A673 (cell line): Measurements from ENCODE around the gene RAX2. TPM values are rescaled to one million over a fixed set of nuclear protein-coding genes. Genes with fewer than 3 reads are reported as not detected.

Experiments
- BruUV-seq: library from RNA; stranded (reverse); fragments of 400-500 nt; replicated peaks from 2 replicates; lab custom pipeline; 2021; lab: Mats Ljungman, UMichigan
- CTCF ChIA-PET: fragments of 300-600 bp; sonication (Branson Sonifier 250); formaldehyde crosslinking; loops from one replicate; lab custom pipeline; 2022; ENCODE audit warnings: antibody characterized with exemption; lab: Charles Lee
- POLR2A ChIA-PET: fragments of 300-600 bp; sonication (Branson Sonifier 250); formaldehyde crosslinking; loops from one replicate; lab custom pipeline; 2022; ENCODE audit warnings: antibody characterized with exemption; ENCODE audit not compliant: low non-redundant PET; lab: Charles Lee
- DNase-seq: peaks from one replicate; pipeline ENCODE4 v3.0.0-alpha.2; 2015; ENCODE audit warnings: low spot score
- H3K27ac ChIP-seq: fragments of 200-600 bp; sonication (generic); 2 replicates; pipeline ENCODE4 v1.5.1; 2016; ENCODE audit warnings: mixed run types, low read depth, mild to moderate bottlenecking, mixed read lengths, antibody characterized with exemption, low read length; ENCODE audit not compliant: poor library complexity, severe bottlenecking
- H3K27me3 ChIP-seq: fragments of 200-600 bp; sonication (generic); replicated peaks from 2 replicates; pipeline ENCODE4 v1.6.1; 2017; ENCODE audit warnings: mixed run types, low read depth, mild to moderate bottlenecking, mixed read lengths, antibody characterized with exemption, low read length; ENCODE audit not compliant: insufficient read depth, poor library complexity
- H3K36me3 ChIP-seq: fragments of 200-600 bp; sonication (generic); 2 replicates; pipeline ENCODE4 v1.6.1; 2016; ENCODE audit warnings: mixed run types, mild to moderate bottlenecking, mixed read lengths, antibody characterized with exemption, low read length; ENCODE audit not compliant: insufficient read depth, poor library complexity, severe bottlenecking
- H3K4me1 ChIP-seq: fragments of 200-600 bp; sonication (generic); 2 replicates; pipeline ENCODE4 v1.6.1; 2017; ENCODE audit warnings: mixed run types, mild to moderate bottlenecking, mixed read lengths, antibody characterized with exemption, low read length; ENCODE audit not compliant: insufficient read depth, poor library complexity, severe bottlenecking
- H3K4me3 ChIP-seq: fragments of 200-600 bp; sonication (generic); 2 replicates; pipeline ENCODE4 v1.5.1; 2016; ENCODE audit warnings: low read depth, mixed run types, mild to moderate bottlenecking, mixed read lengths, low read length; ENCODE audit not compliant: poor library complexity, severe bottlenecking
- H3K9me3 ChIP-seq: fragments of 200-600 bp; sonication (generic); 2 replicates; pipeline ENCODE4 v1.6.1; 2016; ENCODE audit warnings: mixed run types, low read depth, mild to moderate bottlenecking, mixed read lengths, antibody characterized with exemption, low read length; ENCODE audit not compliant: poor library complexity, severe bottlenecking
- EZH2 ChIP-seq: fragments of 200-600 bp; sonication (generic); IDR thresholded peaks from 2 replicates; pipeline ENCODE4 v1.6.1; 2017; ENCODE audit warnings: borderline replicate concordance, low read depth, mild to moderate bottlenecking, mixed read lengths, antibody characterized with exemption, low read length; ENCODE audit not compliant: poor library complexity, severe bottlenecking
- intact Hi-C: fragments of 100-400 bp; cut with micrococcal nuclease; formaldehyde crosslinking; loops from one replicate; pipeline ENCODE4 v1.10.0; 2022; ENCODE audit not compliant: unreplicated experiment
- total RNA-seq: library from RNA; stranded (reverse); gene quantifications from 2 replicates; pipeline ENCODE4 v1.2.3, GENCODE V29; 2021
- TF ChIP-seq, protein P1 (sequence below): fragments of 300-800, 200-600 bp; sonication (generic); conservative IDR thresholded peaks from 2 replicates; pipeline ENCODE4 v1.5.1; 2017; ENCODE audit warnings: low read depth, mild to moderate bottlenecking, antibody characterized with exemption, low read length, moderate library complexity, mixed read lengths

RAX2 gene
- total RNA-seq, 1 experiment from 2014 or later: not detected

DNA sequence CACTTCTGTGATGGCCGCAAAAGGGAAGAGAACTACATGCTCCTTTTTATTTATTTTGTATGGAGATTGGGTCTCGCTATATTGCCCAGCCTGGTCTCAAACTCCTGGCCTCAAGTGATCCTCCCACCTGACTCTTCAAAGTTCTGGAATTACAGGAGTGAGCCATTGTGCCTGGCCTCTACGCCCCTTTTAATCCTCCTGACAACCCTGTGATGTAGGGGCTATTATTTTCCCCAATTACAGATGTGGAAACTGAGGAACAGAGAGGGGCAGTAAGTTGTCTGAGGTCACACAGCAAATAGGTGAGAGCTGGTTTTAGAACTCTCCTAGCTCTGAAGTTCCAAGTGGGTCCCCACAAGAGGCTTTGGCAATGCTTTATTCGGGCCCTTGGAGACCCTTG, 52.2 kb downstream of the RAX2 start:
- Histone ChIP-seq H3K36me3 (no peaks in the 10 kb centered on the region), H3K9me3 (no peaks in the 10 kb centered on the region), H3K27ac (no peak overlapping the region), H3K27me3 (peaks cover 21% of the 10 kb centered on the region), H3K4me1 (peaks cover 4% of the 10 kb centered on the region), H3K4me3 (no peak overlapping the region)
- TF ChIP-seq, protein P1, sequence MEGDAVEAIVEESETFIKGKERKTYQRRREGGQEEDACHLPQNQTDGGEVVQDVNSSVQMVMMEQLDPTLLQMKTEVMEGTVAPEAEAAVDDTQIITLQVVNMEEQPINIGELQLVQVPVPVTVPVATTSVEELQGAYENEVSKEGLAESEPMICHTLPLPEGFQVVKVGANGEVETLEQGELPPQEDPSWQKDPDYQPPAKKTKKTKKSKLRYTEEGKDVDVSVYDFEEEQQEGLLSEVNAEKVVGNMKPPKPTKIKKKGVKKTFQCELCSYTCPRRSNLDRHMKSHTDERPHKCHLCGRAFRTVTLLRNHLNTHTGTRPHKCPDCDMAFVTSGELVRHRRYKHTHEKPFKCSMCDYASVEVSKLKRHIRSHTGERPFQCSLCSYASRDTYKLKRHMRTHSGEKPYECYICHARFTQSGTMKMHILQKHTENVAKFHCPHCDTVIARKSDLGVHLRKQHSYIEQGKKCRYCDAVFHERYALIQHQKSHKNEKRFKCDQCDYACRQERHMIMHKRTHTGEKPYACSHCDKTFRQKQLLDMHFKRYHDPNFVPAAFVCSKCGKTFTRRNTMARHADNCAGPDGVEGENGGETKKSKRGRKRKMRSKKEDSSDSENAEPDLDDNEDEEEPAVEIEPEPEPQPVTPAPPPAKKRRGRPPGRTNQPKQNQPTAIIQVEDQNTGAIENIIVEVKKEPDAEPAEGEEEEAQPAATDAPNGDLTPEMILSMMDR: no peak
- TF ChIP-seq EZH2: no peak
- CTCF ChIA-PET: no interaction called here
- POLR2A ChIA-PET: no interaction called here
- no peak for DNase-seq
- intact Hi-C loops: no loop called here
- no TSS peak for BruUV-seq

Other genes starting within 250 kb of the RAX2 start
- 4.2 and 7.7 TPM in 2 replicates for gene TEKTIP1, start 233.1 kb downstream of the RAX2 start, total RNA-seq
- gene MFSD12, start 214.6 kb downstream of the RAX2 start, total RNA-seq: 44.7 and 48.2 TPM in 2 replicates
- 53.9 and 71.5 TPM in 2 replicates for gene HMG20B, start 199.3 kb downstream of the RAX2 start, total RNA-seq
- gene GIPC3, start 186.8 kb downstream of the RAX2 start, total RNA-seq: 0.34 and 1.2 TPM in 2 replicates
- gene TBXA2R, start 165.4 kb downstream of the RAX2 start, total RNA-seq: 0.56 and 0.70 TPM in 2 replicates
- gene CACTIN, start 145.4 kb downstream of the RAX2 start, total RNA-seq: 35.9 and 36.3 TPM in 2 replicates
- gene PIP5K1C, start 71.8 kb downstream of the RAX2 start, total RNA-seq: 35.5 and 36.8 TPM in 2 replicates
- gene TJP3, start 63.8 kb downstream of the RAX2 start, total RNA-seq: 0.63 TPM in 1 of 2 replicates, not detected in the other
- 30.0 and 32.6 TPM in 2 replicates for gene APBA3, start 10.5 kb downstream of the RAX2 start, total RNA-seq
- 47.2 and 51.3 TPM in 2 replicates for gene MRPL54, start 9.5 kb downstream of the RAX2 start, total RNA-seq
- 2.0 and 3.5 TPM in 2 replicates for gene MATK, start 14.2 kb upstream of the RAX2 start, total RNA-seq
- 1.7 and 2.0 TPM in 2 replicates for gene ZFR2, start 96.8 kb upstream of the RAX2 start, total RNA-seq
- gene ATCAY, start 108.5 kb upstream of the RAX2 start, total RNA-seq: 0.76 and 0.95 TPM in 2 replicates
- gene NMRK2, start 160.8 kb upstream of the RAX2 start, total RNA-seq: not detected in 2 replicates
- 58.3 and 65.9 TPM in 2 replicates for gene DAPK3, start 198.9 kb upstream of the RAX2 start, total RNA-seq
- 2,701 and 2,706 TPM in 2 replicates for gene EEF2, start 213.2 kb upstream of the RAX2 start, total RNA-seq
- gene PIAS4, start 235.5 kb upstream of the RAX2 start, total RNA-seq: 48.1 and 59.1 TPM in 2 replicates